ENCODE data around the gene CPNE7.
"Not testable (repeated sequence)": the region's sequence is repeated elsewhere in the genome, so short reads cannot be mapped to it uniquely, and the experiment has no call there.

CPNE7 gene

GRCh38 chr16:89565506-89566372 lies 9.8 kb upstream of the CPNE7 start:
- peak; percentile 72 for DNase-seq (ENCODE audit: low spot score)

GRCh38 chr16:89567656-89568594 lies 7.6 kb upstream of the CPNE7 start:
- DNase-seq (ENCODE audit: low spot score): no peak

GRCh38 chr16:89569506-89570341 lies 5.8 kb upstream of the CPNE7 start:
- DNase-seq (ENCODE audit: low spot score): no peak

GRCh38 chr16:89570342-89570923 lies 5.1 kb upstream of the CPNE7 start:
- no peak for DNase-seq (ENCODE audit: low spot score)

GRCh38 chr16:89570983-89571598 lies 4.5 kb upstream of the CPNE7 start:
- DNase-seq (ENCODE audit: low spot score): not testable (repeated sequence)

GRCh38 chr16:89571636-89572035 lies 3.9 kb upstream of the CPNE7 start:
- no peak for DNase-seq (ENCODE audit: low spot score)

GRCh38 chr16:89572073-89572484 lies 3.5 kb upstream of the CPNE7 start:
- no peak for DNase-seq (ENCODE audit: low spot score)

GRCh38 chr16:89572485-89573205 lies 2.9 kb upstream of the CPNE7 start:
- no peak for DNase-seq (ENCODE audit: low spot score)

- no peak for DNase-seq (ENCODE audit: low spot score)
These were observed 1.5 kb upstream of the CPNE7 start for GRCh38 chr16:89573826-89574680.

GRCh38 chr16:89574681-89575246 lies 794 bp upstream of the CPNE7 start:
- DNase-seq (ENCODE audit: low spot score): peak; percentile 96

GRCh38 chr16:89576153-89577054 lies 846 bp downstream of the CPNE7 start:
- DNase-seq (ENCODE audit: low spot score): no peak

- DNase-seq (ENCODE audit: low spot score): no peak
These were observed 1.6 kb downstream of the CPNE7 start for GRCh38 chr16:89577055-89577759.

- DNase-seq (ENCODE audit: low spot score): no peak
These were observed 3.8 kb downstream of the CPNE7 start for GRCh38 chr16:89579351-89579750.

- peak; percentile 95 for DNase-seq (ENCODE audit: low spot score)
These were observed 5.6 kb downstream of the CPNE7 start for GRCh38 chr16:89581045-89581695.

GRCh38 chr16:89581861-89582563 lies 6.5 kb downstream of the CPNE7 start:
- peak; percentile 57 for DNase-seq (ENCODE audit: low spot score)

- no peak for DNase-seq (ENCODE audit: low spot score)
These were observed 7.1 kb downstream of the CPNE7 start for GRCh38 chr16:89582614-89583196.

All from GM03348 (cell line).